Keratinocyte (primary cell): ENCODE measurements around the gene NINJ1. TPM values are rescaled to one million over a fixed set of nuclear protein-coding genes. Genes with fewer than 3 reads are reported as not detected.

Source experiments
- DNase-seq: peaks from one replicate; pipeline ENCODE4 v3.0.0-alpha.2; 2011; ENCODE audit warnings: low read depth, missing footprints, low spot score
- FAIRE-seq: peaks from 2 replicates; lab custom pipeline; 2011; peaks lifted over from hg19 to GRCh38; lab: Jason Lieb, UNC
- H2AFZ ChIP-seq: 2 replicates; pipeline ENCODE4 v1.6.0; 2012; ENCODE audit warnings: low read length, control low read depth, inconsistent platforms; ENCODE audit not compliant: control insufficient read depth
- H3K27ac ChIP-seq: 2 replicates; pipeline ENCODE4 v1.5.1; 2011; ENCODE audit warnings: low read length; ENCODE audit not compliant: control insufficient read depth, insufficient read depth
- H3K27me3 ChIP-seq: 3 replicates; pipeline ENCODE4 v1.6.0; 2011; ENCODE audit warnings: low read length; ENCODE audit not compliant: control insufficient read depth, insufficient read depth; ENCODE audit errors: extremely low read depth
- H3K36me3 ChIP-seq, 2 experiments: 2 replicates in 1 of 2; 3 replicates in 1 of 2; pipeline ENCODE4 v1.5.1; 2011; ENCODE audit warnings: low read length in 2 of 2, mild to moderate bottlenecking in 1 of 2; ENCODE audit not compliant: control insufficient read depth in 2 of 2, insufficient read depth in 2 of 2; ENCODE audit errors: extremely low read depth in 1 of 2
- H3K4me1 ChIP-seq: 3 replicates; pipeline ENCODE4 v1.5.1; 2011; ENCODE audit warnings: low read length; ENCODE audit not compliant: control insufficient read depth, insufficient read depth; ENCODE audit errors: extremely low read depth
- H3K4me2 ChIP-seq: 3 replicates; pipeline ENCODE4 v1.6.0; 2011; ENCODE audit warnings: low read depth, low read length; ENCODE audit not compliant: control insufficient read depth, insufficient read depth; ENCODE audit errors: extremely low read depth
- H3K4me3 ChIP-seq, 3 experiments: fragments of 200-600 bp in 1 of 3; sonication (generic) in 1 of 3; 2 replicates in 2 of 3; 3 replicates in 1 of 3; pipeline ENCODE4 v1.5.1; 2011 to 2016; ENCODE audit warnings: low read length in 3 of 3, mild to moderate bottlenecking in 3 of 3, control low read depth in 2 of 3, inconsistent platforms in 1 of 3, low read depth in 1 of 3, mixed read lengths in 1 of 3, mixed run types in 1 of 3, moderate library complexity in 1 of 3; ENCODE audit not compliant: control insufficient read depth in 2 of 3, insufficient read depth in 2 of 3; ENCODE audit errors: extremely low read depth in 1 of 3
- H3K79me2 ChIP-seq: 2 replicates; pipeline ENCODE4 v1.6.0; 2012; ENCODE audit warnings: low read length; ENCODE audit not compliant: control insufficient read depth, insufficient read depth
- H3K9ac ChIP-seq: 3 replicates; pipeline ENCODE4 v1.6.0; 2011; ENCODE audit warnings: low read length; ENCODE audit not compliant: control insufficient read depth, insufficient read depth; ENCODE audit errors: extremely low read depth
- H3K9me1 ChIP-seq: 3 replicates; pipeline ENCODE4 v1.6.0; 2011; ENCODE audit warnings: low read length; ENCODE audit not compliant: control insufficient read depth, insufficient read depth; ENCODE audit errors: extremely low read depth
- H3K9me3 ChIP-seq: 2 replicates; pipeline ENCODE4 v1.5.1; 2012; ENCODE audit warnings: low read depth, low read length; ENCODE audit not compliant: control insufficient read depth
- H4K20me1 ChIP-seq: 3 replicates; pipeline ENCODE4 v1.6.0; 2011; ENCODE audit warnings: low read length; ENCODE audit not compliant: control insufficient read depth, insufficient read depth; ENCODE audit errors: extremely low read depth
- CTCF ChIP-seq, 3 experiments: IDR thresholded peaks in 1 of 3; conservative IDR thresholded peaks in 1 of 3; optimal IDR thresholded peaks in 1 of 3; 2 replicates in 2 of 3; 3 replicates in 1 of 3; pipeline versions ENCODE3 to v1.5.1; 2011; ENCODE audit warnings: low read length in 3 of 3, mild to moderate bottlenecking in 3 of 3, moderate library complexity in 2 of 3, control low read depth in 1 of 3, inconsistent platforms in 1 of 3; ENCODE audit not compliant: insufficient read depth in 2 of 3; ENCODE audit errors: extremely low read depth in 1 of 3
- EZH2 ChIP-seq: IDR thresholded peaks from one replicate; pipeline ENCODE4 v1.6.1; 2012; ENCODE audit warnings: inconsistent platforms, mild to moderate bottlenecking, low read length, moderate library complexity
- dilution Hi-C: fragments of 300-500 bp; cut with MboI; formaldehyde crosslinking; loops from one replicate; pipeline ENCODE4 v1.7.0; 2020; ENCODE audit warnings: low sequenced_read_pairs; ENCODE audit not compliant: extremely low pct_ligation_motif_present
- polyA plus RNA-seq, 5 experiments: library from polyadenylated mRNA; depleted of rRNA in 3 of 5; stranded (reverse) in 3 of 5; stranded (forward) in 1 of 5; unstranded in 1 of 5; fragments of >200 nt; gene quantifications; 1 replicate in 1 of 5; 2 replicates in 3 of 5; 3 replicates in 1 of 5; pipeline versions ENCODE4 v1.2.1 to v1.2.3, GENCODE V29; 2011 to 2012; ENCODE audit warnings: missing spikeins in 2 of 5, low read depth in 1 of 5, low replicate concordance in 1 of 5

NINJ1 gene
- polyA plus RNA-seq, 1 donor (not counting 4 experiments of a cell fraction or from before 2014, with no cell fraction given): 7.4 TPM

- no peaks in the 10 kb centered on the region for H3K79me2 ChIP-seq
- H4K20me1 ChIP-seq: no peaks in the 10 kb centered on the region
- H3K9me3 ChIP-seq: no peaks in the 10 kb centered on the region
- no peaks in the 10 kb centered on the region for H3K4me1 ChIP-seq
- dilution Hi-C loops: no loop called here
- no peak overlapping the region for H2AFZ ChIP-seq
- no peak overlapping the region for H3K4me3 ChIP-seq
- peaks cover 6% of the 10 kb centered on the region for H3K27me3 ChIP-seq
- no peak overlapping the region for H3K27ac ChIP-seq
- no peak overlapping the region for H3K4me2 ChIP-seq
- FAIRE-seq (no peak), DNase-seq (no peak)
- no peaks in the 10 kb centered on the region for H3K36me3 ChIP-seq
- no peak overlapping the region for H3K9ac ChIP-seq
- H3K9me1 ChIP-seq: no peaks in the 10 kb centered on the region
- TF ChIP-seq CTCF (optimal IDR thresholded peaks at IDR 0.05 in 1 of 3, IDR thresholded peaks at IDR 0.05 in 1 of 3, conservative IDR thresholded peaks at IDR 0.05 in 1 of 3; ENCODE audit: extremely low read depth in 1 of 3, insufficient read depth in 2 of 3, low read length in 3 of 3) (no peak), EZH2 (no peak)
Observed at GRCh38 chr9:93171261-93171990, 37.4 kb upstream of the NINJ1 start.

DNA sequence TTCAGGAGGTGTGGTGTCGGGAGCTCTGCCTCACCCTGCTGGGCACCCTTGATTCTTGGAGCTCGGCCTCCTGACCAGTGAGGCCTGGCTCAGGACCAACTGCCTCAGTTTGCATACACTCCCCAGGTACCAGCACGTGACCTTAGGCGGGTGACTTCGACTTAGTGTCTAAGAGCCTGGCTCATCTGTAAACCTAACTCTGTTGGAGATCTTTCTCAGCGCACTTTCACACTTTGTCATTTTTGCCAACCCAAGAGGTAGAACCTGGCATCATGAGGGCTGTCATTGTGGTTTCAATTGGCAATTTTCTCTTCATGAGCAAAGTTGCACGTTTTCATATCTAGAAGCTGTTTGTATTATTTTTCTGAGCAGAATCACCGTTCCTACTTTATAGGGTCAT lies 36.5 kb upstream of the NINJ1 start:
- H3K79me2 ChIP-seq: no peaks in the 10 kb centered on the region

More for the DNA sequence above, 36.5 kb upstream of the NINJ1 start:
- DNase-seq: no peak
- TF ChIP-seq EZH2 (no peak), CTCF (optimal IDR thresholded peaks at IDR 0.05 in 1 of 3, IDR thresholded peaks at IDR 0.05 in 1 of 3, conservative IDR thresholded peaks at IDR 0.05 in 1 of 3; ENCODE audit: extremely low read depth in 1 of 3, insufficient read depth in 2 of 3, low read length in 3 of 3) (no peak)
- no peaks in the 10 kb centered on the region for H3K9me1 ChIP-seq
- H4K20me1 ChIP-seq: no peaks in the 10 kb centered on the region
- no peaks in the 10 kb centered on the region for H3K9me3 ChIP-seq
- H3K4me3 ChIP-seq: no peak overlapping the region
- no peak overlapping the region for H3K4me2 ChIP-seq
- dilution Hi-C loops: no loop called here
- peaks cover 6% of the 10 kb centered on the region for H3K27me3 ChIP-seq
- H3K27ac ChIP-seq: no peak overlapping the region
- FAIRE-seq: no peak
- H3K9ac ChIP-seq: no peak overlapping the region
- H3K4me1 ChIP-seq: no peaks in the 10 kb centered on the region
- H3K36me3 ChIP-seq: no peaks in the 10 kb centered on the region
- H2AFZ ChIP-seq: no peak overlapping the region
